Lower lobe of right lung (tissue), 2 donors: ENCODE measurements around the gene DHRS3. TPM values are rescaled to one million over a fixed set of nuclear protein-coding genes. Genes with fewer than 3 reads are reported as not detected.

Source experiments
- ATAC-seq, 2 donors: fragments of 200-7000 bp; cut with Tn5 transposase; one replicate each; pipeline ENCODE4 v1.9.1; 2020 to 2022; ENCODE audit warnings: mild to moderate bottlenecking in 2 of 2, moderate library complexity in 2 of 2
- DNase-seq: peaks from one replicate; pipeline ENCODE4 v3.0.0-alpha.2; 2020
- H3K27ac ChIP-seq: fragments of 200-600 bp; one replicate; pipeline ENCODE4 v1.8.0; 2022
- H3K27me3 ChIP-seq: fragments of 200-600 bp; one replicate; pipeline ENCODE4 v1.8.0; 2022; ENCODE audit warnings: low read depth
- H3K36me3 ChIP-seq: fragments of 200-600 bp; one replicate; pipeline ENCODE4 v1.8.0; 2022; ENCODE audit warnings: mild to moderate bottlenecking
- H3K4me1 ChIP-seq: fragments of 200-600 bp; one replicate; pipeline ENCODE4 v1.8.0; 2022
- H3K4me3 ChIP-seq: fragments of 200-600 bp; one replicate; pipeline ENCODE4 v1.8.0; 2022; ENCODE audit warnings: mild to moderate bottlenecking
- H3K9me3 ChIP-seq: fragments of 200-600 bp; one replicate; pipeline ENCODE4 v1.8.0; 2022
- CTCF ChIP-seq: fragments of 200-600 bp; IDR thresholded peaks from one replicate; pipeline ENCODE4 v1.8.0; 2022; ENCODE audit warnings: antibody characterized with exemption, mild to moderate bottlenecking
- intact Hi-C: fragments of 100-400 bp; cut with DNase I; formaldehyde crosslinking; loops from one replicate; pipeline ENCODE4 v1.11.0; 2022
- total RNA-seq: library from RNA; stranded (reverse); fragmentation: NEBNext Ultra II Directional; extraction: Animal tissue kit (Norgen Biotek cat#: 25700); gene quantifications from one replicate; pipeline ENCODE4 v1.2.1, GENCODE V29; 2021
- donor health status: DM: no; HTN: yes; CAD: no; lungs with severe emphysema.

The DHRS3 gene
- total RNA-seq, 1 donor from 2014 or later, result 135 TPM

- H3K27me3 ChIP-seq, result no peaks in the 10 kb centered on the region
- TF ChIP-seq CTCF, result no peak
- peaks cover 13% of the 10 kb centered on the region for H3K36me3 ChIP-seq
- DNase-seq, result no peak
- peaks cover 99% of the 10 kb centered on the region for H3K4me1 ChIP-seq
- H3K27ac ChIP-seq, result no peak overlapping the region
- ATAC-seq, result no peak
- H3K9me3 ChIP-seq, result no peaks in the 10 kb centered on the region
- intact Hi-C loops, result no loop called here
- H3K4me3 ChIP-seq, result no peak overlapping the region
These were observed 18.4 kb downstream of the DHRS3 start for GRCh38 chr1:12599657-12600056.

DNA sequence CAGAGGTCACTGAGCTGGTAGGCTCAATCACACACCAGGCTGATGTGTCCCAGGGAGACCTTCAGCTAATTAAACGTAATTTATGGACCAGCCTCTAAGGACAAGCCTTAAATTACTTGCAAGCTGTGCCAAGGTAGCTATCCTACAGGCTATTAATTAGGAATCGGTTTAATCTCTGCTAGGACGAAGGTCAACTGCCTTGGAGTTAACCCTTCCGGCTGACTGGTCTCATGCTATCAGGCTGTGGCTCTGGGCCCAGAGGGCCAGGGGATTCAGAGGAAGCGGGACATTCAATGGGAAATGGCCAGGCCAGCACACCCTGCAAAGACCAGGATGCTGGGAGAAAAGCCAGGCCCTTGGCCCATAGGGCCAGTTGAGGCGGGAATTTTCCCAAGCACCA lies 19.0 kb downstream of the DHRS3 start:
- Histone ChIP-seq H3K27ac (no peak overlapping the region), H3K4me1 (peaks cover 99% of the 10 kb centered on the region), H3K27me3 (no peaks in the 10 kb centered on the region), H3K36me3 (peaks cover 14% of the 10 kb centered on the region), H3K4me3 (no peak overlapping the region), H3K9me3 (no peaks in the 10 kb centered on the region)
- no peak for TF ChIP-seq CTCF
- DNase-seq (no peak), ATAC-seq (no peak)
- intact Hi-C loops, result no loop called here

DNA sequence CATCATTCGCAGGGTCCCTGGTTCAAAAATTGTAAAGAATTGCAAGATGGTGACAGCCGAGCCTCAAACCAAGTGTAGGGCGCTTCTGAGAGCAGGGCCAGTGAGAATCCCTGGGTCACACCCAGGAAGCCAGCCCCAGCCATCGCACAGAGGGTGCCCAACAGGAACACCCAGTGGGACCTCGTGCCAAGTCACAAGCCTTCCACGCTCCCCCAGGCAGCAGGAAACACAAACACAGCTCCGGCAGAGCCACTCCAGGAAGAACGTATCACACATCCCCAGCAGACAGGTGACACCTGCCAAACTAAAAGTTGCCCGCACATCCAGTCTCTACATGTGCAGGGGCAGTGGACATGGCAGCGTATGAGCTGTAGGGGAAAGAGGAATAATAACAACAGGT lies 20.2 kb downstream of the DHRS3 start:
- no peak for TF ChIP-seq CTCF
- Histone ChIP-seq H3K27ac (peak overlapping the region; percentile 36), H3K4me1 (peaks cover 99% of the 10 kb centered on the region), H3K27me3 (no peaks in the 10 kb centered on the region), H3K9me3 (no peaks in the 10 kb centered on the region), H3K4me3 (no peak overlapping the region), H3K36me3 (peaks cover 7% of the 10 kb centered on the region)
- intact Hi-C loops, result no loop called here
- DNase-seq (peak; percentile 79), ATAC-seq (peak in 1 of 2 donors; percentile 11)

DNA sequence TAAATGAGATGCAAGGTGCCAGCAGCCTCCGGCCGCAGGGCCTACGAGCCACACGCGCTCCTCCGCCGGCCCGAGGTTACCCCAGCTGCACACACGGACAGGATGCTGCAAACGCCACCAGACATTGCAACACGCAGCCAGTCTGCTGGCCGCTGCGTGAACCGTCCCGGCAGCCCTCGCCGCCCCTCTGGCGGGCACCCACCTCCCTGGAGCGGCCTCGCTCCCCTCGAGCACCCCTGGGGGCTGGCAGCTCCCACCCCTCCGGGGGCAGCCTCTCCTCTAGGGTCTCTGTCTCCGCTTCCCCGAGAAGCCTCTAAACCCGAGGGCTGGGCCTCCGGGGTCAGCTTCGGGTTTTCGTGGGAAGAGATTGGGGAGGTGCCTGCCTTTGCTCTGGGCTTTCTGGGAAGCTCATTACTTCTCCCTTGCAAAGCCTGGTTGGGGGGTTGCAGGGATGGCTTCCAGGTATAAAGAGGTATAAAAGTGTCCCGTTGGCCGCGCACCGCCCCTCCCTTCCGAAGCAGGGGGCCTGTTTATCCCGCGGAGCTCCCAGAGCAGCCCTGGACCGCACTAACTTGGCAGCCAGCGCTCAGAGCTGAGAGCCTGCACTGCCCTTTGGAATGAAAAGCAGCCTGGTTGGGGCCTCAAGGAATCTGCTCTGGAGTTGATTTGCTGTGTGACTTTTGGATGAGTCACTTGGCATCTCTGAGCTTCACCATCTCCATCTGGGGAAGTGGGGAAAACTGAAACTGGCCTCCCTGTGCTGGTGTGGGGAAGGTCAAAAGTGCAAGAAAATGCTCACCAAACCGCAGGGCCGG lies 21.8 kb downstream of the DHRS3 start:
- Histone ChIP-seq H3K4me1 (peaks cover 96% of the 10 kb centered on the region), H3K36me3 (peaks cover 15% of the 10 kb centered on the region), H3K9me3 (no peaks in the 10 kb centered on the region), H3K4me3 (peak overlapping the region; percentile 48), H3K27ac (peak overlapping the region; percentile 82), H3K27me3 (no peaks in the 10 kb centered on the region)
- DNase-seq (peak; percentile 94), ATAC-seq (peak; percentile 92)
- no peak for TF ChIP-seq CTCF
- intact Hi-C loops, result no loop called here

GRCh38 chr1:12595757-12596006 lies 22.3 kb downstream of the DHRS3 start:
- no peaks in the 10 kb centered on the region for H3K9me3 ChIP-seq
- H3K36me3 ChIP-seq, result peaks cover 19% of the 10 kb centered on the region
- H3K27ac ChIP-seq, result peak overlapping the region; percentile 82
- no peak for TF ChIP-seq CTCF
- ATAC-seq (peak in 1 of 2 donors; percentile 20), DNase-seq (no peak)
- peaks cover 91% of the 10 kb centered on the region for H3K4me1 ChIP-seq
- H3K27me3 ChIP-seq, result no peaks in the 10 kb centered on the region
- intact Hi-C loops, result no loop called here
- peak overlapping the region; percentile 48 for H3K4me3 ChIP-seq
